A673 (cell line): ENCODE data around the gene NKX2-4. TPM values are rescaled to one million over a fixed set of nuclear protein-coding genes. Genes with fewer than 3 reads are reported as not detected.

Experiments
- Bru-seq: library from RNA; stranded (reverse); fragments of 400-500 nt; gene quantifications from one replicate; lab custom pipeline; 2021; lab: Mats Ljungman, UMichigan
- BruChase-seq, 2 experiments: library from RNA; stranded (reverse); fragments of 400-500 nt; gene quantifications; one replicate each; lab custom pipeline; 2021; lab: Mats Ljungman, UMichigan
- BruUV-seq: library from RNA; stranded (reverse); fragments of 400-500 nt; replicated peaks from 2 replicates; lab custom pipeline; 2021; lab: Mats Ljungman, UMichigan
- CTCF ChIA-PET: fragments of 300-600 bp; sonication (Branson Sonifier 250); formaldehyde crosslinking; loops from one replicate; lab custom pipeline; 2022; ENCODE audit warnings: antibody characterized with exemption; lab: Charles Lee
- POLR2A ChIA-PET: fragments of 300-600 bp; sonication (Branson Sonifier 250); formaldehyde crosslinking; loops from one replicate; lab custom pipeline; 2022; ENCODE audit warnings: antibody characterized with exemption; ENCODE audit not compliant: low non-redundant PET; lab: Charles Lee
- DNase-seq: peaks from one replicate; pipeline ENCODE4 v3.0.0-alpha.2; 2015; ENCODE audit warnings: low spot score
- H3K27ac ChIP-seq: fragments of 200-600 bp; sonication (generic); 2 replicates; pipeline ENCODE4 v1.5.1; 2016; ENCODE audit warnings: mixed run types, low read depth, mild to moderate bottlenecking, mixed read lengths, antibody characterized with exemption, low read length; ENCODE audit not compliant: poor library complexity, severe bottlenecking
- H3K27me3 ChIP-seq: fragments of 200-600 bp; sonication (generic); replicated peaks from 2 replicates; pipeline ENCODE4 v1.6.1; 2017; ENCODE audit warnings: mixed run types, low read depth, mild to moderate bottlenecking, mixed read lengths, antibody characterized with exemption, low read length; ENCODE audit not compliant: insufficient read depth, poor library complexity
- H3K36me3 ChIP-seq: fragments of 200-600 bp; sonication (generic); 2 replicates; pipeline ENCODE4 v1.6.1; 2016; ENCODE audit warnings: mixed run types, mild to moderate bottlenecking, mixed read lengths, antibody characterized with exemption, low read length; ENCODE audit not compliant: insufficient read depth, poor library complexity, severe bottlenecking
- H3K4me1 ChIP-seq: fragments of 200-600 bp; sonication (generic); 2 replicates; pipeline ENCODE4 v1.6.1; 2017; ENCODE audit warnings: mixed run types, mild to moderate bottlenecking, mixed read lengths, antibody characterized with exemption, low read length; ENCODE audit not compliant: insufficient read depth, poor library complexity, severe bottlenecking
- H3K4me3 ChIP-seq: fragments of 200-600 bp; sonication (generic); 2 replicates; pipeline ENCODE4 v1.5.1; 2016; ENCODE audit warnings: low read depth, mixed run types, mild to moderate bottlenecking, mixed read lengths, low read length; ENCODE audit not compliant: poor library complexity, severe bottlenecking
- H3K9me3 ChIP-seq: fragments of 200-600 bp; sonication (generic); 2 replicates; pipeline ENCODE4 v1.6.1; 2016; ENCODE audit warnings: mixed run types, low read depth, mild to moderate bottlenecking, mixed read lengths, antibody characterized with exemption, low read length; ENCODE audit not compliant: poor library complexity, severe bottlenecking
- EZH2 ChIP-seq: fragments of 200-600 bp; sonication (generic); IDR thresholded peaks from 2 replicates; pipeline ENCODE4 v1.6.1; 2017; ENCODE audit warnings: borderline replicate concordance, low read depth, mild to moderate bottlenecking, mixed read lengths, antibody characterized with exemption, low read length; ENCODE audit not compliant: poor library complexity, severe bottlenecking
- intact Hi-C: fragments of 100-400 bp; cut with micrococcal nuclease; formaldehyde crosslinking; loops from one replicate; pipeline ENCODE4 v1.10.0; 2022; ENCODE audit not compliant: unreplicated experiment
- long read RNA-seq: library from polyadenylated mRNA; stranded (forward); transcript quantifications from one replicate; pipeline ENCODE4 v2.0.0, GENCODE V29; 2022
- total RNA-seq: library from RNA; stranded (reverse); gene quantifications from 2 replicates; pipeline ENCODE4 v1.2.3, GENCODE V29; 2021
- TF ChIP-seq, protein P1 (sequence below): fragments of 300-800, 200-600 bp; sonication (generic); conservative IDR thresholded peaks from 2 replicates; pipeline ENCODE4 v1.5.1; 2017; ENCODE audit warnings: low read depth, mild to moderate bottlenecking, antibody characterized with exemption, low read length, moderate library complexity, mixed read lengths

The NKX2-4 gene
- total RNA-seq (0.13 TPM in 2 replicates), Bru-seq, nascent RNA (not detected), BruChase-seq, experiment 1, labeled RNA remaining after a 2-hour chase (percentile 12 among the genes with signal in this experiment), BruChase-seq, experiment 2, labeled RNA remaining after a 6-hour chase (percentile 4 among the genes with signal in this experiment)
- long read RNA-seq, partial matches to known transcripts: 0 of 1 reads
- long read RNA-seq, other reads (novel, unspliced or antisense): 0 of 1 reads

DNA sequence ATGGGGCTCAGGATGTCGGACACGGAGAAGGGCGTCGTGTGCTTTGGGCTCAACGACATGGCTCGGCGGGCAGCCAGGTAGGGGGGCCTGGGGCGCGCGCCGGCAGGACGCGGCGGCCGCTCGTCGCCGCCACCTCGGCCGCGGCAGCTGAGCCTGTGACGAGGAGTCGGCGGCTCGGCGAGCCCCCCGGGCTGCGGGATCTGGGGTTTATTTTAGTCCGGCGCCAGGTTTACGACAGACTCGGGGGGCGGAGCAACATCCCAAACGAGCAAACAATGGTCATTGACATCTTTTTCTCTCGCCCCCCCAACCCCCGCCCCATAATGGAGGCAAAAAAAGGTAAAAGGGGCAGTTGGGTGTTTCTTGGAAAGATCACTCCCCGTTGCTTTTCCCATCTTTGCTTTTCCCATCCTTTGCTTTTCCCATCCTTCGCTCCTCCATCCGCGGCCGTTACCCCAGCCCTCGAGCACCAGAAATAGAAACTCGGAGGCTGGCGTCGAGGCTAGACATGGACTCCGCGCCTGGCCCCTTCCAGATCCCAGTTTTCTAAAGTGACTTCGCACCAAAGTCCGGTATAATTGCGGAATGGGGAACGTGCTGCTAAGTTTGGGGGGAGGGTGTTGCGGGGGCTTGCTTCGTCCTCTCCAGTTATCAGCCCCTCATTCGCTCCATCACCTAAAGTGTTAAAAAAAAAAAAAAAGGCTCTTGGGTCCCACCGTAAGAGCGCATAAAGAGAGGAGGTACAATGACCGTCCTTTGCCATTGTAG is at the start of gene NKX2-4:
TSS of gene NKX2-4 (minus strand) at position 186 of the 768 bp plus-strand sequence. CDS start at position 59, 127 bp downstream.
- DNase-seq: peak; percentile 14
- ChIA-PET CTCF (no interaction called here), POLR2A (no interaction called here)
- BruUV-seq: no TSS peak
- no peaks in the 10 kb centered on the region for H3K4me1 ChIP-seq
- peak within 1 kb of the TSS; percentile 37 for H3K4me3 ChIP-seq
- TF ChIP-seq EZH2: no peak
- TF ChIP-seq, protein P1, sequence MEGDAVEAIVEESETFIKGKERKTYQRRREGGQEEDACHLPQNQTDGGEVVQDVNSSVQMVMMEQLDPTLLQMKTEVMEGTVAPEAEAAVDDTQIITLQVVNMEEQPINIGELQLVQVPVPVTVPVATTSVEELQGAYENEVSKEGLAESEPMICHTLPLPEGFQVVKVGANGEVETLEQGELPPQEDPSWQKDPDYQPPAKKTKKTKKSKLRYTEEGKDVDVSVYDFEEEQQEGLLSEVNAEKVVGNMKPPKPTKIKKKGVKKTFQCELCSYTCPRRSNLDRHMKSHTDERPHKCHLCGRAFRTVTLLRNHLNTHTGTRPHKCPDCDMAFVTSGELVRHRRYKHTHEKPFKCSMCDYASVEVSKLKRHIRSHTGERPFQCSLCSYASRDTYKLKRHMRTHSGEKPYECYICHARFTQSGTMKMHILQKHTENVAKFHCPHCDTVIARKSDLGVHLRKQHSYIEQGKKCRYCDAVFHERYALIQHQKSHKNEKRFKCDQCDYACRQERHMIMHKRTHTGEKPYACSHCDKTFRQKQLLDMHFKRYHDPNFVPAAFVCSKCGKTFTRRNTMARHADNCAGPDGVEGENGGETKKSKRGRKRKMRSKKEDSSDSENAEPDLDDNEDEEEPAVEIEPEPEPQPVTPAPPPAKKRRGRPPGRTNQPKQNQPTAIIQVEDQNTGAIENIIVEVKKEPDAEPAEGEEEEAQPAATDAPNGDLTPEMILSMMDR: no peak
- no peak within 1 kb of the TSS for H3K27ac ChIP-seq
- H3K9me3 ChIP-seq: no peaks in the 10 kb centered on the region
- H3K36me3 ChIP-seq: no peaks in the 10 kb centered on the region
- H3K27me3 ChIP-seq: peaks cover 89% of the 10 kb centered on the region
- intact Hi-C loops: loop anchor here (10.0 kb wide), 1 partner anchor 533 kb away; no protein-coding TSS in a partner anchor

DNA sequence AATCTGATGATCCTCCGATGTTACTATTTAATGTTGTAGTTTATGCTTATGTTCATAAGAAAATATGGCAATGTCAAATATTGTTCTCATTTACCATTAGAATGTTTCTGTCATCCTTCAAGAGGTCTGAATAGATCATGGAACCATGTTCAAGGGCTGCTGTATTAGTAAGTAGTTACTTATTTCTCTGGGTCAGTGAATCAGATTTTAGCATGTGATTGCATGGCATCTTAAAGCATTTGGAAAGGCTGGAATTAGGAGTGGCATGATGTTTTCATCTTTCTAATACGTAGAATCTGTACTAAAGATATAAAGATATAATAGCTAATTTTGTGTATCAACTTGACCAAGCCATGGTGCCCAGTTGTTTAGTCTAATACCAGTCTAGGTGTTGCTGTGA is 40.5 kb upstream of the NKX2-4 start:
- H3K9me3 ChIP-seq: no peaks in the 10 kb centered on the region
- H3K4me1 ChIP-seq: no peaks in the 10 kb centered on the region
- no peak for DNase-seq
- no peaks in the 10 kb centered on the region for H3K27me3 ChIP-seq
- no peaks in the 10 kb centered on the region for H3K36me3 ChIP-seq
- POLR2A ChIA-PET: no interaction called here
- CTCF ChIA-PET: no interaction called here
- TF ChIP-seq, protein P1: no peak
- TF ChIP-seq EZH2: no peak
- H3K4me3 ChIP-seq: no peak overlapping the region
- no peak overlapping the region for H3K27ac ChIP-seq
- BruUV-seq: no TSS peak
- intact Hi-C loops: no loop called here

DNA sequence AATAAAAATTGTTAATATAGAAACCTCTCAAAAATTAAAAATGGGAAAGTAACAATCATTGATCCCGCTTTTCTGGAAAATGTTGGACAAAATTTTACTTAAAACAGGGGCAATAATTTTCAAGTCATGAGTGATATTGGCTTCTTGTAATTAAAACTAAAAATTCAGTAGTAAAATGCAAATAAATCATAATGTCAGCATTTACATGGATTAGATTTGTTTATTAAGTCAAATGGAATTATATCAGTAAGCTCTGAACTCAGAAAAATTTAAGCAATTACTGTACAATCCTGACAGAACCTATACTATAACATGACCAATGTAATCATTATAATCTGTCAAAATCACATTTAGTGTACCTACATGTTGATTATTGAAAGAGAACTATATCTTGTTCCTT is 39.9 kb upstream of the NKX2-4 start:
- no peaks in the 10 kb centered on the region for H3K4me1 ChIP-seq
- H3K9me3 ChIP-seq: no peaks in the 10 kb centered on the region
- no peak for DNase-seq
- no peaks in the 10 kb centered on the region for H3K27me3 ChIP-seq
- H3K4me3 ChIP-seq: no peak overlapping the region
- CTCF ChIA-PET: no interaction called here
- POLR2A ChIA-PET: no interaction called here
- BruUV-seq: no TSS peak
- intact Hi-C loops: no loop called here
- TF ChIP-seq, protein P1: no peak
- TF ChIP-seq EZH2: no peak
- H3K27ac ChIP-seq: no peak overlapping the region
- H3K36me3 ChIP-seq: no peaks in the 10 kb centered on the region
